Endothelial cell of umbilical vein (primary cell): Measurements from ENCODE around the gene HP. TPM values are rescaled to one million over a fixed set of nuclear protein-coding genes. Genes with fewer than 3 reads are reported as not detected.

Experiments used
- BruUV-seq: library from RNA; stranded (reverse); fragments of 400-500 nt; replicated peaks from 2 replicates; lab custom pipeline; 2021; lab: Mats Ljungman, UMichigan
- CTCF ChIA-PET: fragments of 300-600, 350-600 bp; sonication (Branson Sonifier 250); formaldehyde crosslinking; loops from one replicate; lab custom pipeline; 2021; ENCODE audit warnings: antibody characterized with exemption, inconsistent platforms; lab: Charles Lee
- POLR2A ChIA-PET: fragments of 300-600, 350-600 bp; sonication (Branson Sonifier 250); formaldehyde crosslinking; loops from one replicate; lab custom pipeline; 2021; ENCODE audit warnings: antibody characterized with exemption, inconsistent platforms; lab: Charles Lee
- DNase-seq: peaks from one replicate; pipeline ENCODE4 v3.0.0-alpha.2; 2011; ENCODE audit warnings: low read depth, low spot score
- FAIRE-seq: peaks from 2 replicates; lab custom pipeline; 2011; peaks lifted over from hg19 to GRCh38; lab: Jason Lieb, UNC
- H2AFZ ChIP-seq: 2 replicates; pipeline ENCODE4 v1.6.0; 2012; ENCODE audit warnings: low read depth, low read length, control low read depth, inconsistent platforms
- H3K27ac ChIP-seq: 2 replicates; pipeline ENCODE4 v1.5.1; 2011; ENCODE audit warnings: low read depth, mild to moderate bottlenecking, control low read depth, low read length, moderate library complexity; ENCODE audit not compliant: insufficient read depth
- H3K27me3 ChIP-seq, 2 experiments: 2 replicates each; pipeline versions ENCODE4 v1.6.0 to v1.6.1; 2011; ENCODE audit warnings: low read length in 2 of 2, mixed read lengths in 1 of 2; ENCODE audit not compliant: control insufficient read depth in 2 of 2, insufficient read depth in 2 of 2
- H3K36me3 ChIP-seq, 2 experiments: 2 replicates in 1 of 2; 3 replicates in 1 of 2; pipeline ENCODE4 v1.5.1; 2011; ENCODE audit warnings: low read length in 2 of 2, mild to moderate bottlenecking in 1 of 2, moderate library complexity in 1 of 2; ENCODE audit not compliant: control insufficient read depth in 2 of 2, insufficient read depth in 2 of 2; ENCODE audit errors: extremely low read depth in 1 of 2
- H3K4me1 ChIP-seq: 3 replicates; pipeline ENCODE4 v1.5.1; 2011; ENCODE audit warnings: mild to moderate bottlenecking, low read length; ENCODE audit not compliant: control insufficient read depth, insufficient read depth; ENCODE audit errors: extremely low read depth
- H3K4me2 ChIP-seq: 2 replicates; pipeline ENCODE4 v1.6.1; 2011; ENCODE audit warnings: low read length, control low read depth, mixed read lengths; ENCODE audit not compliant: insufficient read depth
- H3K4me3 ChIP-seq, 3 experiments: fragments of 200-600 bp in 1 of 3; sonication (generic), shearing (Covaris generic) in 1 of 3; replicated peaks in 1 of 3; 2 replicates each; pipeline ENCODE4 v1.5.1; 2011 to 2016; ENCODE audit warnings: control low read depth in 3 of 3, low read length in 3 of 3, mild to moderate bottlenecking in 2 of 3, inconsistent platforms in 1 of 3, low read depth in 1 of 3, moderate library complexity in 1 of 3; ENCODE audit not compliant: insufficient read depth in 1 of 3
- H3K79me2 ChIP-seq: 2 replicates; pipeline ENCODE4 v1.6.0; 2012; ENCODE audit warnings: low read length, inconsistent platforms; ENCODE audit not compliant: control insufficient read depth, insufficient read depth
- H3K9ac ChIP-seq: replicated peaks from 2 replicates; pipeline ENCODE3; 2011; ENCODE audit warnings: low read length, control low read depth; ENCODE audit not compliant: insufficient read depth; ENCODE audit errors: extremely low read depth
- H3K9me1 ChIP-seq: replicated peaks from 3 replicates; pipeline ENCODE4 v1.6.0; 2011; ENCODE audit warnings: mild to moderate bottlenecking, low read length; ENCODE audit not compliant: control insufficient read depth, insufficient read depth; ENCODE audit errors: extremely low read depth
- H3K9me3 ChIP-seq: replicated peaks from 2 replicates; pipeline ENCODE4 v1.5.1; 2012; ENCODE audit warnings: low read length, inconsistent platforms; ENCODE audit not compliant: control insufficient read depth, insufficient read depth
- H4K20me1 ChIP-seq: replicated peaks from 2 replicates; pipeline ENCODE3; 2011; ENCODE audit warnings: mild to moderate bottlenecking, low read length; ENCODE audit not compliant: control insufficient read depth, insufficient read depth; ENCODE audit errors: extremely low read depth
- EZH2 ChIP-seq: IDR thresholded peaks from 2 replicates; pipeline ENCODE4 v1.6.1; 2012; ENCODE audit warnings: borderline replicate concordance, low read depth, mild to moderate bottlenecking, moderate library complexity, low read length, inconsistent platforms; ENCODE audit not compliant: severe bottlenecking
- FOS ChIP-seq: IDR thresholded peaks from 2 replicates; pipeline ENCODE4 v1.6.1; 2011; ENCODE audit warnings: mild to moderate bottlenecking, low read length, moderate library complexity, borderline replicate concordance; ENCODE audit not compliant: insufficient read depth
- GATA2 ChIP-seq: IDR thresholded peaks from 2 replicates; pipeline ENCODE4 v1.7.0; 2011; ENCODE audit warnings: low read depth, mild to moderate bottlenecking, moderate library complexity, mixed read lengths, low read length; ENCODE audit not compliant: insufficient read length, insufficient read depth
- JUN ChIP-seq: IDR thresholded peaks from 2 replicates; pipeline ENCODE4 v1.6.1; 2011; ENCODE audit warnings: borderline replicate concordance, low read depth; ENCODE audit not compliant: insufficient read length, insufficient read depth
- MYC ChIP-seq: IDR thresholded peaks from one replicate; pipeline ENCODE4 v1.6.1; 2011; ENCODE audit warnings: mild to moderate bottlenecking, low read depth, low read length
- POLR2A ChIP-seq: IDR thresholded peaks from 2 replicates; pipeline ENCODE4 v1.6.1; 2012; ENCODE audit warnings: low read depth, mild to moderate bottlenecking, control low read depth, low read length
- POLR2AphosphoS5 ChIP-seq: IDR thresholded peaks from 2 replicates; pipeline ENCODE4 v1.6.1; 2012; ENCODE audit warnings: low read depth, mild to moderate bottlenecking, control low read depth, low read length, moderate library complexity; ENCODE audit not compliant: insufficient read depth
- dilution Hi-C: fragments of 300-500 bp; cut with MboI; formaldehyde crosslinking; loops from one replicate; pipeline ENCODE4 v1.15.0; 2019; ENCODE audit warnings: low sequenced_read_pairs; ENCODE audit not compliant: extremely low pct_ligation_motif_present
- intact Hi-C: fragments of 100-400 bp; cut with micrococcal nuclease; formaldehyde crosslinking; loops from one replicate; pipeline ENCODE4 v1.10.0; 2022
- polyA plus RNA-seq, 4 experiments: library from polyadenylated mRNA; depleted of rRNA in 3 of 4; stranded (reverse) in 3 of 4; unstranded in 1 of 4; fragments of >200 nt; gene quantifications; 2 replicates each; pipeline versions ENCODE4 v1.2.1 to v1.2.3, GENCODE V29; 2011 to 2012; ENCODE audit warnings: missing spikeins in 1 of 4
- total RNA-seq: library from RNA; stranded (reverse); gene quantifications from 2 replicates; pipeline ENCODE4 v1.2.3, GENCODE V29; 2021
- TF ChIP-seq, protein P1 (sequence below): IDR thresholded peaks from 2 replicates; pipeline ENCODE4 v1.6.1; 2011; ENCODE audit not compliant: insufficient read depth, insufficient read length

HP gene
- total and polyA plus RNA-seq, 2 donors (not counting 3 experiments of a cell fraction or from before 2014, with no cell fraction given): not detected

DNA sequence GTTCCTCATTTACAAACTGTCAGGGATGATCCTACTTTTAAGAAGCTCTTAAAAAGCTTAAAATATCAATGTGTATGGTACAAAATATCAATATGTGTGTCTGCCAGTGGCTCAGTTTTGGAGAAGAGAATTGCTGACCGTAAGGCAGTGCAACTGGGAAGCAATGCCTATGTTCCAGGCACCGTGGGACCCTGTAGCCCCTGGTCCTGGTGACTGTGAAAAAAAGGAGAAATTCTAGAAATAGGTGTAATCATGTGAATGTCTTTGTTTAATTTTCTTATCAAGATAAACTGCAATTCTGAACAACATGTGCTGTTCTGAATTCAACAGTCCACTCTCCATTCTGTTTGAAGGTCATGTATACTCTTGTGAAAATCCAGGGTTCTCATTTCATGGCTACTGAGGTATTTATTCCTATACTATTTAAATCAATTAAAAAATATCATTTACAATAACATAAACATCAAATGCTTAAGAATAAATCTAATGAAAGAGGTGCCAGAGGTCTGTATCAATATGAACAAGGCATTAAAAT lies 9.4 kb upstream of the HP start:
- no peak overlapping the region for H3K9ac ChIP-seq
- FAIRE-seq (no peak), DNase-seq (no peak)
- no peak overlapping the region for H3K4me2 ChIP-seq
- H3K9me3 ChIP-seq: no peaks in the 10 kb centered on the region
- no TSS peak for BruUV-seq
- TF ChIP-seq POLR2A (no peak), MYC (no peak), EZH2 (no peak), GATA2 (no peak), FOS (no peak), POLR2AphosphoS5 (no peak)
- TF ChIP-seq, protein P1, sequence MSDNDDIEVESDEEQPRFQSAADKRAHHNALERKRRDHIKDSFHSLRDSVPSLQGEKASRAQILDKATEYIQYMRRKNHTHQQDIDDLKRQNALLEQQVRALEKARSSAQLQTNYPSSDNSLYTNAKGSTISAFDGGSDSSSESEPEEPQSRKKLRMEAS: no peak
- H3K27me3 ChIP-seq: no peaks in the 10 kb centered on the region
- intact Hi-C loops (no loop called here), dilution Hi-C loops (no loop called here)
- no peak overlapping the region for H3K4me3 ChIP-seq
- no peaks in the 10 kb centered on the region for H3K36me3 ChIP-seq
- no peak overlapping the region for H2AFZ ChIP-seq
- no peak overlapping the region for H3K27ac ChIP-seq
- H3K79me2 ChIP-seq: no peaks in the 10 kb centered on the region
- H4K20me1 ChIP-seq: no peaks in the 10 kb centered on the region
- ChIA-PET POLR2A (no interaction called here), CTCF (no interaction called here)
- no peaks in the 10 kb centered on the region for H3K4me1 ChIP-seq
- no peaks in the 10 kb centered on the region for H3K9me1 ChIP-seq

DNA sequence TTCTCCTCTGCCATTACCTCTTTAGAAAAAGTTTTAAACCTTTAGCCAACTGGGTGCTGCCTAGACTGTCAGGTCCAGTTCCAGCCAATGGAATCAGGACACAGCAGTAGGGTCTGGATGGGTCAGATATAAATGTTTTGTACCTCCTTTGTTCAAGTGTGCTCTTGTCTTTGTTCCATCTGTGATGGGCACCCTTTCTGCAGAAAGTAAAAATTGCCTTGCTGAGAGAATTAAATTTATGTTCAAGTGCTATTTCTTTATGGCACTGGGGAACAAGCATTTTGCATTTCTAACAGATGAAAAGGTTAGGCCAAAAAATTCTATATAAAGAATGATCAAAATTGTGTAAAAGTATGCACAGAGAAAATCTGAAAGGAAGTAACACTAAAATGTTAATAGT lies 5.2 kb upstream of the HP start:
- ChIA-PET POLR2A (no interaction called here), CTCF (no interaction called here)
- Histone ChIP-seq H3K36me3 (no peaks in the 10 kb centered on the region), H4K20me1 (no peaks in the 10 kb centered on the region), H3K9me1 (no peaks in the 10 kb centered on the region), H3K4me2 (no peak overlapping the region), H3K4me3 (no peak overlapping the region), H3K9me3 (no peaks in the 10 kb centered on the region), H3K4me1 (no peaks in the 10 kb centered on the region), H3K79me2 (no peaks in the 10 kb centered on the region), H2AFZ (no peak overlapping the region), H3K9ac (no peak overlapping the region), H3K27me3 (no peaks in the 10 kb centered on the region), H3K27ac (no peak overlapping the region)
- FAIRE-seq (no peak), DNase-seq (no peak)
- TF ChIP-seq JUN (no peak), POLR2AphosphoS5 (no peak), MYC (no peak)
- dilution Hi-C loops: no loop called here
- intact Hi-C loops: no loop called here
- BruUV-seq: no TSS peak
